NCI-H226 (cell line): ENCODE results near the gene ACER2.
"Not testable (repeated sequence)": the region's sequence is repeated elsewhere in the genome, so short reads cannot be mapped to it uniquely, and the experiment has no call there.

Experiments
- DNase-seq: peaks from one replicate; pipeline ENCODE4 v3.0.0-alpha.2; 2015

The ACER2 gene

DNA sequence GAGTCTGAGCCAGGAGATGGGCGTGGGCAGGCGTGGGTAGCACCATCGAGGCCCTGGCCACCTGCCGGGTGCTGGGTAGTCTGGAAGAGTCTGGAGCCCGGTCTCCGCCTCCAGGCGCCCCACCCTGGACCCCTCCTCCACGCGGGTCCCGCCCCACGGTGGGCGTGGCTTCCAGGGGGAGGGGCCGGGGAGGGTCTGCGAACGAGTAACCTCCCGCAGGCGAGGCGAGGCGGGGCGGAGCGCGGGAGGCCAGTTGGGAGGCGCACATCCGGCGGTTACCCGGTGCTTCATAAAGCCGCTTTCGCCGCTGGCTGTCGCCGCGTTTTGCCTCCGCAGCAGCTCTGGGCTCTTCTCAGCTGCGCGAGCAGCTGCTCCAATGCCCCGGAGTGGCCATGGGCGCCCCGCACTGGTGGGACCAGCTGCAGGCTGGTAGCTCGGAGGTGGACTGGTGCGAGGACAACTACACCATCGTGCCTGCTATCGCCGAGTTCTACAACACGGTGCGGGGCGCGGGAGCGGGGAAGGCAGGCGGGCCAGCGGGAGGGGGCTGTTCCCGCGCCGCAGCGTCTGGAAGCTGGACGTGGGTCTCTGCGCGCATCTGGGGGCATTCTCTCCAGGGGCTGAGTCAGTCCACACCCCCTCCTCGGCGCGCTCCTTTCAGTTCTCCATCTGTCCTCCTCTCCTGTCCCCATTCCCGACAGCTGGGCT, at the start of gene ACER2:
Gene ACER2 (plus strand): TSS at position 317 of the 708 bp plus-strand sequence. CDS start 76 bp downstream, at position 393.
- DNase-seq: peak; percentile 85

DNA sequence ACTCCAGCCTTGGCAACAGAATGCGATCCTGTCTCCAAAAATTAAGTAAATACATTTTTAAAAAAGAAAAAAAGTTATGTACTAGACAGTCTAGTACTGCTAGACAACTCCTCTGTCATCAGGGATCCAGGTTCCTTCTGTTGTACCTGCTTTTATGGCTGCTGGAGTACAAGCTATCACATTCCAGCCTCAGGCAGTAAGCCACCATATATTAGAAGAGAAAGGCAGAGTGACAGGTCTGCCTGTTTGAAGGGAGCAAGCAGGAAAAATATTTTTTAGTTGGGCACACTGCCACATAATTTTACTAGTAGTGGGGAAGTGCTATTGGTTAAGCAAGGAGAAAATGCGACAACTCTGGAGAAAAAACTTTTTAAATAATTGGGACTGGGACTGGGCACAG, 39.7 kb upstream of the ACER2 start:
- DNase-seq: no peak

DNA sequence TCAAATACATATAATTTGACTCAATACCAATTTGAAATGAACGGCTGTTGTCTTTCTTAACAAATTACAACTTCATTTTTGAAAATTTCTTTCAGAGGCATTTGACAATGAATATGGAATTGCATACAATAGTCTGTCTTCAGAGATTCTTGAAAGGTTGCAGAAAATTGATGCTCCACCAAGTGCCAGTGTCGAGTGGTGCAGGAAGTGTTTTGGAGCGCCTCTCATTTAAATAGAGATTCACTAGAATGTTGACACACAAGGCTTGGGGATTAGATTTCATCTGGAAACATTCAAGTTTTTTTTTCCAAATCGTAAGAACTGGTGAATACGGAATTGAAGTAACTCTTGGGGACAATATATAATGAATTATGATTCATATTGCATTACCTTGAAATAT, 36.9 kb upstream of the ACER2 start:
- no peak for DNase-seq

DNA sequence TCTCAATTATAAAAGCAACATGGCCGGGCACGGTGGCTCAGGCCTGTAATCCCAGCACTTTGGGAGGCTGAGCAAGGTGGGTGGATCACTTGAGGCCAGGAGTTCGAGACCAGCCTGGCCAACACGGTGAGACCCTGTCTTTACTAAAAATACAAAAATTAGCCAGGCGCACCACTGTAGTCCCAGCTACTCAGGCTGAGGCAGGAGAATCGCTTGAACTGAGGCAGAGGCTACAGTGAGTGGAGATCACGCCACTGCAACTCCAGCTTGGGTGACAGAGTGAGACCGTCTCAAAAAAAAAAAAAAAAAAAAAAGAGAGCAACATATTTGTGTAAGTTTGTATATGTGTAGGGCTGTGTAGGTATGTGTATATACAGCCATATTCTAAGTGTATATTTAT, 36.2 kb upstream of the ACER2 start:
- no peak for DNase-seq

DNA sequence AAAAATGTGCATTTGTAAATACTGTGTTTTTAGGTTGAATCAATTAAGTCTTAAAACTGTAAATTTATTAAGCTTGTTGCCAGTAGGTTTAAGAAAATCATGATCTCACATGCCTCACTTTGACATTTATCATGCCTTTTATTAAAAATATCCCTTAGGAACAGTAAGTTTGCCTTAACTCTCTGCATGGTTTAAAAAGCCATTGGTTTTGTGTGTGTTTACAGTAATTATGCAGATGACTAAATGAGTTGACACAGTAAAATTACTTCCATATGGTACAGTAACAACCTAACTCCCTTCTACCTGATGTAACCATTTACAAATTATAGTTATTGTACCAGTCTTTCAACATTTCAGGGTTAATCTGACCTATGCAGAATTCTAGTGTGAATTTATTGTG, 35.3 kb upstream of the ACER2 start:
- no peak for DNase-seq

DNA sequence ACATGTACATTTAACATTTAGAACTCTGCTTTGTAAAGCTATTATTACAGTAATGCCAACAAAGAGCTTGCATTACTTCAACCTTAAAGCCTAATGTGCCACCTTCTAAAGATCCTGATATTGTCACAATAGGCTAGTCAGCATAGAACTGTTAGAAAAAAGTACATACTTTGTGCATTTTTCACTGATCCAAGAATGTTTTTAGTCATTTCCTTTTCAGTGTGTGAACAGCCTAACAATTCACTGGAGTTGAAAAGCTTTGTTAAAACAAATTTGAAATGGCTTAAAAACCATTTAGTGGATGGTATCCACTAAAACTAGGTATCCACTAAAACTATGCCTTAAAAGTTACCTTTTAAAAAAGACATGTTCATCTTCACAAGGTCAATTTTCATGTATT, 33.3 kb upstream of the ACER2 start:
- no peak for DNase-seq

DNA sequence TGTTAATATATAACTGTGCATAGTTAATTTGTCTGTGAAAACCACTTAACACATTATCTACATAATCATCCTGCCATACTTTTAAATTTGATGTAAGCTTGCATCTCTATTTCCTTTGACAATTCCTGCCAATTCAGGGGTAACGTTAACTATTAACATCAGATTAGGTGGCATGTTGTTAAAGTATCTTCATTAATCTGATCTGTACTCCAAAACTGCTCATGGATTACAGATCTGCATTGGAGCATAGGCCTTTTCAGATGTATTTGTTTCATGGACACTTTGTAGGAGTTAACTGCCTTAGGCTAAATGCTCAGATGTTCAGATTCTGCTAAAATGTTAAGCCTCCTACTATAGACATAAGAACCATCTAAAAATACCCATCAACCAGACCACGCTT, 31.9 kb upstream of the ACER2 start:
- DNase-seq: no peak

DNA sequence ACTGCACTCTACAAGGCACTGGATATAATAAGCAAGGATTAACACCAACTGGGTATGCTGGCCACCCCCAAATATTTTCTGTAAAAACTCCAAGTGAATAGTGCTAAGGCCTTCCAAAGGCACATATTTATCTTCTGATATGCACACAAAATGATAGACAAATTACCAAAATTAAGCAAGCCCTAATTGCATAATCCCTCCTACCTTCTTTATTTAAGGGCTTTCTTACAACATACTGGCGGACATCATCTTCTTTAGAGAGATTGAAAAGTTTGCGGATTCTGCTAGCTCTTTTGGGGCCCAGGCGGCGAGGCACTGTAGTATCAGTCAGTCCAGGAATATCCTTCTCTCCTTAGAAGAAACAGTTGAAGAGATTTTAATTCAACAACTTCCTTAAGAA, 30.6 kb upstream of the ACER2 start:
- no peak for DNase-seq

DNA sequence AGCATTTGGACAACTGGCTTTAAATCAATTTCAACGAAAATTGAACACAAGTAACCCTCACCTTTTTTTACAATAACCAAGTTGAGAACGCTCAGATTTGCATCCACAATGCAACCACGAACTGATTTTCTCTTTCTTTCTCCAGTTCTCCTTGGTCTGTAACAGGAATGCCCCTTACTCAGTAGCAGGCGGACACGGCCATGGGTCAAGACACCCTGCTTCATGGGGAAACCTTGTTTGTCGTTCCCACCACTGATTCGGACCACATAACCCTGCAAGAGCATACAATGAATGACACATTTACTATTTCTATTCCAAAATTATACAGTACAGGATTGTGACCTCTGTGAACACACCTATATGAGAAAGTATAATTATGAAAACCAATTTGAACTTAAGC, 30.2 kb upstream of the ACER2 start:
- no peak for DNase-seq

DNA sequence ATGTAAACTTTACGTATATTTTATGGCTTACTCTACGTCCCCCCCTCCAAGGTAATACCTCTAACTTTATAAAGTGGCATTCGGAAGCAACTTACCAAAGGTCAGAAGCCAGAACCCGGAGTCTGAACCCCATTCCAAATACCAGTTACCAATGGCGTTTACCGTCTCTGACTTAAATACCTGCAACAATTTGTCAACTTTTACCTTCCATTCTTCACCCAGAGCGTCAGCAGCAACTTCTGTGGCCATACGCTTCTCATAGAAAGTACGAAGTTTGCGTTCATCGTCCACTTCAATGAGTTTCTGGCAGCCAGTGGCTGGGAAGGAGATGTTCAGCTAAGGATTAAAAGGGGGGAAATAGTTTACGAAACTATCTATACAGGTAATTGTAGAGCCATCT, 29.5 kb upstream of the ACER2 start:
- no peak for DNase-seq

DNA sequence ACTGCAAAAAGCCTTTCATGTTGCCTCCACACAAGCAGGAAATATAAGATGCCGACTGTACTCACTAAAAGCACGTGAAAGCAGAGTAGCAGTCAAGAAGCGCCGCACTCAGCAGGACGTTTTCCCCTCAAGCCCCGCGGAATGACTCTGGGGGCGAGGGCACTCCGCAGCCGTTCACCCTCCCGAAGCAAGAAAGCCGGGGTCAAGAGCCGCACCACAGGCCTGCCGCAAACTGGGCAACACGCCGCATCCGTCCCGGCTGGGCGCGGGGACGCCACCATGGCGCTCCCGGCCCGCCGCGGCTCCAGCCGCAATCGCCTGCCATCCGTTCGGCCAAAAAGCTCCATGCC, 29.1 kb upstream of the ACER2 start:
- no peak for DNase-seq

DNA sequence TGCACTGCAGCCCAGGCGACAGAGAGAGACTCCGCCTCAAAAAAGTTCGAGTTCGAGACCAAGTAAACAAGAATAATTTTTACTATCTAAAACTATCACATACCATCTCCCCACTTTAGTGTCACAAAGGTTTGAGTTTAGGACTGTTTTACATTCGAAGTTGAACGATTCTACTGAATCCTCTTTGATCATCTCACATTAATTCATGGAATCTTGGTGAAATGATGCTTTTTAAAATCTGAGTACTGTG, 28.1 kb upstream of the ACER2 start:
- DNase-seq: no peak

DNA sequence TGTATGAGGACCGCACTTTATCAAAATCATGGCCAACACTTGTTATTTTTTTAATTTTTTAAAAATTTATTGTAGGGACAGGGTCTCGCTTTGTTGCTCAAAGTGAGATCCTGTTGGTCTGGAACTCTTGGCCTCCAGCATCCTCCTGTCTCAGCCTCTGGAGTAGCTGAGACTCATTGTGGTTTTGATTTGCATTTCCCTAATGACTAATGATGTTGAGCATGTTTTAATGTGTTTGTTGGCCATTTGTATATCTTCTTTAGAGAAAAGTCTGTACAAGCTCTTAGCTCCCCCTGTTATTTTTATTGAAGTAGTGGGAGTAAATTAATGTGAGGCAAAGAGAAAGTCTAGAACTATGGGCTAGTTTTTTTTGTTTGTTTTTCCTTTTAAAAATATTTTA, 27.2 kb upstream of the ACER2 start:
- no peak for DNase-seq

DNA sequence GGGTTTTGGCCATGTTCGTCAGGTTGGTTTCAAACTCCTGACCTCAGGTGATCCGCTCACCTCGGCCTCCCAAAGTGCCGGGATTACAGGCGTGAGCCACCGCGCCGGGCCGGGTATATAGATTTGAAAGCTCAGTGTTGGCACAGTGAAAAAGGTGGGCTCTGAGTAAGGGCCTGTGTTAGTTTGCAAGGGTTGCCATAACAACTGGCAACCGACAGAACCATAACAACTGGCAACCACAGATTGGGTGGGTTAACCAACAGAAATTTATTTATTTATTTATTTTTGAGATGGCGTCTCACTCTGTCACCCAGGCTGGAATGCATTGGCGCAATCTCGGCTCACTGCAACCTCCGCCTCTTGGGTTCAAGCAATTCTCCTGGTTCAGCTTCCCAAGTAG, 23.6 kb upstream of the ACER2 start:
- not testable (repeated sequence) for DNase-seq

DNA sequence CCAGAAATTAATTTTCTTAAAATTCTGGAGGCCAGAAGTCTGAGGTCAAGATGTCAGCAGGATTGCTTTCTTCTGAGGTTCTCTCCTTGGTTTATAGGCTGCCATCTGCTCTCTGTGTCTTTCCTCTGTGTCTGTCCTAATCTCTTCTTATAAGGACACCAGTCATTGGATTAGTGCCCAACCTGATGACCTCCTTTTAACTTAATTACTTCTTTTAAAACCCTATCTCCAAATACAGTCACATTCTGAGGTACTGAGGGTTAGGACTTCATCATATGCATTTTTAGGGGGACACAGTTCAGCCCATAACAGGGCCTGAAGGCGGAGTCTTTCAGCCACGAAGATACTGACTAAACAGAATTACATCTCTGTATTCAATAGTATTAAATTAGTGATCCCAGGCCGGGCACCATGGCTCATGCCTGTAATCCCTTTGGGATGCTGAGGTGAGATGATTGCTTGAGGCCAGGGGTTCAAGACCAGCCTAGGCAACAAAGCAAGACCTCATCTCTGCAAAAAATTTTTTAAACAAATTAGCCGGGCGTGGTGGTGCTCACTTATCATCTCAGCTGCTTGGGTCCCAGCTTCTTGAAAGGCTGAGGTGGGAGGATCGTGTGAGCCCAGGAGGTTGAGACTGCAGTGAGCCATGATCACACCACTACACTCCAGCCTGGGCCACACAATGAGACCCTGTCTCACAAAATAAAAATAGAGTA, 22.9 kb upstream of the ACER2 start:
- DNase-seq: no peak

DNA sequence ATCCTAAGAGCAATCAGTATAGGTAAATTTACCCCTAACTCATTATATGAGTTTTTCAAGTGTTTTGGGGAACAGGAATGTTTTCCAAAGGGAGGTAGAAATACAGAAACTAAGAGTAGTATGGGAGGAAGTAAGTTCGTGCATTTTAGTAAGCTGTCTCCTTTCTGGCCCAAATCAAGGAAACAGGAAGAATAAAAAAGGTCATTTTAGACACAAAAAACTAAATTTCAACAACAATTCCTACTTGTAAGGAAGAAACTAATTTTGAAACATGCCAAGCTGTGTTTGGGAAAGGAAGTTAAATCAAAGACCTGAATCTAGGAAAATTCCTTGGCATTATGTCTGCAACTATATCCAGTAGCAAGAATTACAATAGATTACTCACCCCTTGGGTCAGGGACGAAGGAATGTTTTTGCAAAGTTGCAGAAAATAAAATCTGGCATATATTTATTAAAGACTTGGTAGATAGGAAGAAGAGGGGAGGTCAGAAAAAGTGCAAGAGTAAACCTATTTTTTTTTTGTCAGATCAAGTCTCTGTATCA, 22.2 kb upstream of the ACER2 start:
- DNase-seq: no peak

DNA sequence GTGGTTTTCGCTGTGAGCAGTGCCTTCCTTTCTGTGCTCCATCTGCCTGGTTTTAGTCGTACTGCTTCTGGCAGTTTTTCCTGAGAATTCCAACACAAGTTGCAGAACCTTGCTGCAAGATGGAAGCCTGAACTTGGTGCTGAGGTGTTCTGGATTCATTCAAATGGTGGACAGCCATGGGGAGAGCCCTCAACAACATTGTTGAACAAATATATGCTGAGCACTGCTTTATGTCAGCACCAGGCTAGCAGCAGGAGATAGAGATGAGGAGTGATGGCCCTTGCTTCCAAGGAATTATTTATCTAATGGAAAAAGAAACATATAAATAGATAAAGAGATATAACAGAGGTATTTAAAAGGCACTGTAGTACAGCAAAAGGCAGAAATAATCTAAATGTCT, 21.5 kb upstream of the ACER2 start:
- no peak for DNase-seq

DNA sequence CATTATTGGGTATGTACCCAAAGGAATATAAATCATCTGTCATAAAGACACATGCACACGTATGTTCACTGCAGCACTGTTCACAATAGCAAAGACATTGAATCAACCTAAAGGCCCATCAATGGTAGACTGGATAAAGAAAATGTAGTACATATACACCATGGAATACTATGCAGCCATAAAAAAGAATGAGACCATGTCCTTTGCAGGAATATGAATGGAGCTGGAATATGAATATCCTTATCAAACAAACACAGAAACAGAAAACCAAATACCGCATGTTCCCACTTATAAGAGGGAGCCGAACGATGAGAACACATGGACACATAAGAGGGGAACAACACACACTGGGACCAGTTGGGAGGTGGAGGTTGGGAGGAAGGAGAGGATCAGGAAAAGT, 19.3 kb upstream of the ACER2 start:
- not testable (repeated sequence) for DNase-seq

DNA sequence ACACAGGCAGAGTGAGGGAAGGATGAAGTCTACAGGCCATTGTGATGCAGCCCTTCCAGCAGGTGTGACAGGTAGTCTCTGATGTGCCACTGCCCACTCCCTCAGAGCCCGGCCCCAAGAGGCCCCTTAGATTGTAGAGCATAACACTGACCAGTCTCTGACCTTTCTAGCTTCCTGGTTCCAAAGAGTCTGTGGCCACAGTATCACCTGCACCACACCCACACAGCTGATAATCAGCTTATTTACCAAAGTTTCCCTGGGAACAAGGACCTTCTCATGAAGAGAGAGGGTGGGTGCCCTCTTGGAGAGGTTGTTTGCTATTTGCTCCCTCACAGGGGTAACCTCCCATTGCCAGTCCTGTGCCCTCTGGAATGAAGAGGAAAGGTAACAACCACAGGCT, 11.0 kb upstream of the ACER2 start:
- no peak for DNase-seq

DNA sequence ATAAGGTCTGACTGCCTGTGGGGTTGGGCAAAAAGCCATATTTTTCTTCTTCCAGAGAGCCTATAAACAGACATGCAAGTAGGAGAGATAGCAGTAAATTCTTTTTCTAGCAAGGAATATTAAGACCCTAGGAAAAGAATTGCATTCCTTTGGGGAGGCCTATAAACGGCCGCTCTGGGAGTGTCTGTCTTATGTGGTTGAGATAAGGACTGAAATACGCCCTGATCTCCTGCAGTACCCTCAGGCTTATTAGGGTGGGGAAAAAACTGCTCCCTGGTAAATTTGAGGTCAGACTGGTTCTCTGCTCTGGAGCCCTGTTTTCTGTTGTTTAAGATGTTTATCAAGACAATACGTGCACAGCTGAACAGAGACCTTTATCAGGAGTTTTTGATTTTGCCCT, 5.6 kb upstream of the ACER2 start:
- DNase-seq: not testable (repeated sequence)

DNA sequence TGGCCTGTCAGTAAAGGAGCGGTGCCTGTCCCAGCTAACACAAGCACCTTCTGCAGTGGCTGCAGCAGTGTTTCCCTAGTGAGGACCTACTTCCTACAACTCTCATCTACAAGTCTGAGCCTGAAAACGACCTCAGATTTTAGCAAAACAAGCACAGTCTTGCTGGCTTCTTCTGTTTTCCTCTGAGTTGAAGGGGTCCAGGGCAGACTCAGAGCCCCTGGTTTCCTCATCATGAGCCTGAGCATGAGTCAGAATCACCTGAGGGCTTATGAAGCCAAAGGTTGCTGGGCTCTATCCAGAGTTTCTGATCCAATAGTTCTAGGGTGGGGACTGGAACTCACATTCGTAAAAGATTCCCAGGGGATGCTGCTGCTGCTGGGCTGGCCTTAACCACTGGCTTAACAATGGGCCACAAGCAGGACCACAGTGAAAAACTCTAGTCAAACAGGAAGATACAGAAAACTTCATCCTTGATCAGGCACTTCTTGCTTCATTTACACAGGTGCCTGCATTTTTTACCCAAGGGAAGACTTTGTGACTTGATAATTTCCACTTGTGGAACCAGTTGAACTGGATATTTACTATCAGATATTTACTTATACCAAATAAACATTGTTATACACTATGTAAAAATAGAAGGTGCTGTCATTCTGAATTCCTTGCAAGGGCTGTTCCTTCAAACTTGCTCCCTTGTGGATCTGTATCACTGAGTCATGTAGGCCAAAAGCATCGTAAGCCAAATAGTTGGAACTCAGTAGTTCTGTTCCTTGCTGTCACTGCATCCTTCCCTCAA, 4.3 kb upstream of the ACER2 start:
- DNase-seq: no peak

DNA sequence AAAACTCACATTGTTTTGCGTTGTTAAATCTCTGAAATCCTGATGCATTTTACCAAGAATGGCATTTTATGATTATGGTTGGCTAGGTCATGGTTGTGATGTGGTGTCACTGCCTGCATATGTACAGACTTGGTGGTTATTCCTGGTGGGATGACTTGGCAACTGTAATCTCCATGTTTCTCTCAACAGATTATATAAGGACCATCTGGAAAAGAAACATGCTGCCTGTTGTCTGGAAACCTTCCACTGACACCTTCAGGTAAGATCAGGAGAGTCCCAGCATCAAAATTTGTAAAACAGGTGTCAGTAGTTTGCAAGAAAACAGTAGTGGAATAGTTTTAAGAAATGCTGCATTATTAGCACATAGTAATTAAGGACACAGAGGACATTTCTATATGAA, 3.0 kb upstream of the ACER2 start:
- DNase-seq: no peak

DNA sequence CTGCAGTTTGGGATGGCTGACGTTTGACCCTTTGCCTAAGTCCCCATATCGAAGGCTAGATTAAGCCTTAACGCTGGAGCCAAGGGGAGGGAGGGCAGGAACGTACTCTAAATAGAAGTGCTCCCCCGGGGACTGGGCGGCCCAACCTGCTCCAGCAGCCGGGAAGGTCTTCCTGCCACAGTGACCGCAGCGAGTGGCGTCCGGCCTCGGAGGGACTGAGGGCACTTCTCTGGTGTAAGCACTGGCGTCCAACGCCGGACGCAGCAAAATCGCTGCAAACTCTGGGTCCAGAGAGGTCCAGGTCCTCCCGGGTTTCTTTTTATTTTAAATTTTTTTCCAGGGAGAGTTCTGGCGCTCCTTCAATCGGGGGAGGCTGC, 505 bp upstream of the ACER2 start:
- DNase-seq: no peak
